Keratinocyte (primary cell): ENCODE measurements around the gene CNTNAP2. TPM values are rescaled to one million over a fixed set of nuclear protein-coding genes. Genes with fewer than 3 reads are reported as not detected.

Source experiments
- DNase-seq: peaks from one replicate; pipeline ENCODE4 v3.0.0-alpha.2; 2011; ENCODE audit warnings: low read depth, missing footprints, low spot score
- FAIRE-seq: peaks from 2 replicates; lab custom pipeline; 2011; peaks lifted over from hg19 to GRCh38; lab: Jason Lieb, UNC
- H2AFZ ChIP-seq: 2 replicates; pipeline ENCODE4 v1.6.0; 2012; ENCODE audit warnings: low read length, control low read depth, inconsistent platforms; ENCODE audit not compliant: control insufficient read depth
- H3K27ac ChIP-seq: 2 replicates; pipeline ENCODE4 v1.5.1; 2011; ENCODE audit warnings: low read length; ENCODE audit not compliant: control insufficient read depth, insufficient read depth
- H3K27me3 ChIP-seq: 3 replicates; pipeline ENCODE4 v1.6.0; 2011; ENCODE audit warnings: low read length; ENCODE audit not compliant: control insufficient read depth, insufficient read depth; ENCODE audit errors: extremely low read depth
- H3K36me3 ChIP-seq, 2 experiments: 2 replicates in 1 of 2; 3 replicates in 1 of 2; pipeline ENCODE4 v1.5.1; 2011; ENCODE audit warnings: low read length in 2 of 2, mild to moderate bottlenecking in 1 of 2; ENCODE audit not compliant: control insufficient read depth in 2 of 2, insufficient read depth in 2 of 2; ENCODE audit errors: extremely low read depth in 1 of 2
- H3K4me1 ChIP-seq: 3 replicates; pipeline ENCODE4 v1.5.1; 2011; ENCODE audit warnings: low read length; ENCODE audit not compliant: control insufficient read depth, insufficient read depth; ENCODE audit errors: extremely low read depth
- H3K4me2 ChIP-seq: 3 replicates; pipeline ENCODE4 v1.6.0; 2011; ENCODE audit warnings: low read depth, low read length; ENCODE audit not compliant: control insufficient read depth, insufficient read depth; ENCODE audit errors: extremely low read depth
- H3K4me3 ChIP-seq, 3 experiments: fragments of 200-600 bp in 1 of 3; sonication (generic) in 1 of 3; 2 replicates in 2 of 3; 3 replicates in 1 of 3; pipeline ENCODE4 v1.5.1; 2011 to 2016; ENCODE audit warnings: low read length in 3 of 3, mild to moderate bottlenecking in 3 of 3, control low read depth in 2 of 3, inconsistent platforms in 1 of 3, low read depth in 1 of 3, mixed read lengths in 1 of 3, mixed run types in 1 of 3, moderate library complexity in 1 of 3; ENCODE audit not compliant: control insufficient read depth in 2 of 3, insufficient read depth in 2 of 3; ENCODE audit errors: extremely low read depth in 1 of 3
- H3K79me2 ChIP-seq: 2 replicates; pipeline ENCODE4 v1.6.0; 2012; ENCODE audit warnings: low read length; ENCODE audit not compliant: control insufficient read depth, insufficient read depth
- H3K9ac ChIP-seq: 3 replicates; pipeline ENCODE4 v1.6.0; 2011; ENCODE audit warnings: low read length; ENCODE audit not compliant: control insufficient read depth, insufficient read depth; ENCODE audit errors: extremely low read depth
- H3K9me1 ChIP-seq: 3 replicates; pipeline ENCODE4 v1.6.0; 2011; ENCODE audit warnings: low read length; ENCODE audit not compliant: control insufficient read depth, insufficient read depth; ENCODE audit errors: extremely low read depth
- H3K9me3 ChIP-seq: 2 replicates; pipeline ENCODE4 v1.5.1; 2012; ENCODE audit warnings: low read depth, low read length; ENCODE audit not compliant: control insufficient read depth
- H4K20me1 ChIP-seq: 3 replicates; pipeline ENCODE4 v1.6.0; 2011; ENCODE audit warnings: low read length; ENCODE audit not compliant: control insufficient read depth, insufficient read depth; ENCODE audit errors: extremely low read depth
- CTCF ChIP-seq, 3 experiments: IDR thresholded peaks in 1 of 3; conservative IDR thresholded peaks in 1 of 3; optimal IDR thresholded peaks in 1 of 3; 2 replicates in 2 of 3; 3 replicates in 1 of 3; pipeline versions ENCODE3 to v1.5.1; 2011; ENCODE audit warnings: low read length in 3 of 3, mild to moderate bottlenecking in 3 of 3, moderate library complexity in 2 of 3, control low read depth in 1 of 3, inconsistent platforms in 1 of 3; ENCODE audit not compliant: insufficient read depth in 2 of 3; ENCODE audit errors: extremely low read depth in 1 of 3
- EZH2 ChIP-seq: IDR thresholded peaks from one replicate; pipeline ENCODE4 v1.6.1; 2012; ENCODE audit warnings: inconsistent platforms, mild to moderate bottlenecking, low read length, moderate library complexity
- dilution Hi-C: fragments of 300-500 bp; cut with MboI; formaldehyde crosslinking; loops from one replicate; pipeline ENCODE4 v1.7.0; 2020; ENCODE audit warnings: low sequenced_read_pairs; ENCODE audit not compliant: extremely low pct_ligation_motif_present
- polyA plus RNA-seq, 5 experiments: library from polyadenylated mRNA; depleted of rRNA in 3 of 5; stranded (reverse) in 3 of 5; stranded (forward) in 1 of 5; unstranded in 1 of 5; fragments of >200 nt; gene quantifications; 1 replicate in 1 of 5; 2 replicates in 3 of 5; 3 replicates in 1 of 5; pipeline versions ENCODE4 v1.2.1 to v1.2.3, GENCODE V29; 2011 to 2012; ENCODE audit warnings: missing spikeins in 2 of 5, low read depth in 1 of 5, low replicate concordance in 1 of 5

The CNTNAP2 gene
- polyA plus RNA-seq, 1 donor (not counting 4 experiments of a cell fraction or from before 2014, with no cell fraction given): 1.4 TPM

GRCh38 chr7:148276314-148277041 is 2159.9 kb downstream of the CNTNAP2 start:
- Histone ChIP-seq H3K4me2 (no peak overlapping the region), H3K9ac (no peak overlapping the region), H3K27me3 (peaks cover 7% of the 10 kb centered on the region), H3K4me3 (no peak overlapping the region), H3K9me3 (no peaks in the 10 kb centered on the region), H4K20me1 (no peaks in the 10 kb centered on the region), H3K27ac (no peak overlapping the region), H3K4me1 (no peaks in the 10 kb centered on the region), H3K36me3 (no peaks in the 10 kb centered on the region), H2AFZ (no peak overlapping the region), H3K79me2 (no peaks in the 10 kb centered on the region), H3K9me1 (no peaks in the 10 kb centered on the region)
- FAIRE-seq: no peak
- dilution Hi-C loops: no loop called here
- no peak for DNase-seq
- no peak for TF ChIP-seq EZH2
- no peak for TF ChIP-seq CTCF (optimal IDR thresholded peaks at IDR 0.05 in 1 of 3, IDR thresholded peaks at IDR 0.05 in 1 of 3, conservative IDR thresholded peaks at IDR 0.05 in 1 of 3; ENCODE audit: extremely low read depth in 1 of 3, insufficient read depth in 2 of 3, low read length in 3 of 3)

- no peaks in the 10 kb centered on the region for H3K9me3 ChIP-seq
- no peak overlapping the region for H3K9ac ChIP-seq
- H3K9me1 ChIP-seq: no peaks in the 10 kb centered on the region
- H3K4me3 ChIP-seq: no peak overlapping the region
- H3K27me3 ChIP-seq: peaks cover 7% of the 10 kb centered on the region
- H3K36me3 ChIP-seq: no peaks in the 10 kb centered on the region
- no peaks in the 10 kb centered on the region for H4K20me1 ChIP-seq
- FAIRE-seq (no peak), DNase-seq (no peak)
- TF ChIP-seq EZH2 (no peak), CTCF (optimal IDR thresholded peaks at IDR 0.05 in 1 of 3, IDR thresholded peaks at IDR 0.05 in 1 of 3, conservative IDR thresholded peaks at IDR 0.05 in 1 of 3; ENCODE audit: extremely low read depth in 1 of 3, insufficient read depth in 2 of 3, low read length in 3 of 3) (no peak)
- no peak overlapping the region for H2AFZ ChIP-seq
- H3K4me1 ChIP-seq: no peaks in the 10 kb centered on the region
- no peaks in the 10 kb centered on the region for H3K79me2 ChIP-seq
- dilution Hi-C loops: no loop called here
- no peak overlapping the region for H3K27ac ChIP-seq
- no peak overlapping the region for H3K4me2 ChIP-seq
Observed at GRCh38 chr7:148277042-148277660, 2160.6 kb downstream of the CNTNAP2 start.
